K562 treated with DMSO at 1 percent for 24 hours (cell line): Measurements from ENCODE around the gene DHRS7C. TPM values are rescaled to one million over a fixed set of nuclear protein-coding genes. Genes with fewer than 3 reads are reported as not detected.

ENCODE experiments used
- total RNA-seq: library from RNA; unstranded; fragments of 300-600 nt; gene quantifications from 2 replicates; pipeline ENCODE4 v1.2.3, GENCODE V29; 2022; ENCODE audit warnings: low read depth; ENCODE audit not compliant: insufficient read depth

The DHRS7C gene, protein sequence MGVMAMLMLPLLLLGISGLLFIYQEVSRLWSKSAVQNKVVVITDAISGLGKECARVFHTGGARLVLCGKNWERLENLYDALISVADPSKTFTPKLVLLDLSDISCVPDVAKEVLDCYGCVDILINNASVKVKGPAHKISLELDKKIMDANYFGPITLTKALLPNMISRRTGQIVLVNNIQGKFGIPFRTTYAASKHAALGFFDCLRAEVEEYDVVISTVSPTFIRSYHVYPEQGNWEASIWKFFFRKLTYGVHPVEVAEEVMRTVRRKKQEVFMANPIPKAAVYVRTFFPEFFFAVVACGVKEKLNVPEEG
- total RNA-seq = not detected in 2 replicates

DNA sequence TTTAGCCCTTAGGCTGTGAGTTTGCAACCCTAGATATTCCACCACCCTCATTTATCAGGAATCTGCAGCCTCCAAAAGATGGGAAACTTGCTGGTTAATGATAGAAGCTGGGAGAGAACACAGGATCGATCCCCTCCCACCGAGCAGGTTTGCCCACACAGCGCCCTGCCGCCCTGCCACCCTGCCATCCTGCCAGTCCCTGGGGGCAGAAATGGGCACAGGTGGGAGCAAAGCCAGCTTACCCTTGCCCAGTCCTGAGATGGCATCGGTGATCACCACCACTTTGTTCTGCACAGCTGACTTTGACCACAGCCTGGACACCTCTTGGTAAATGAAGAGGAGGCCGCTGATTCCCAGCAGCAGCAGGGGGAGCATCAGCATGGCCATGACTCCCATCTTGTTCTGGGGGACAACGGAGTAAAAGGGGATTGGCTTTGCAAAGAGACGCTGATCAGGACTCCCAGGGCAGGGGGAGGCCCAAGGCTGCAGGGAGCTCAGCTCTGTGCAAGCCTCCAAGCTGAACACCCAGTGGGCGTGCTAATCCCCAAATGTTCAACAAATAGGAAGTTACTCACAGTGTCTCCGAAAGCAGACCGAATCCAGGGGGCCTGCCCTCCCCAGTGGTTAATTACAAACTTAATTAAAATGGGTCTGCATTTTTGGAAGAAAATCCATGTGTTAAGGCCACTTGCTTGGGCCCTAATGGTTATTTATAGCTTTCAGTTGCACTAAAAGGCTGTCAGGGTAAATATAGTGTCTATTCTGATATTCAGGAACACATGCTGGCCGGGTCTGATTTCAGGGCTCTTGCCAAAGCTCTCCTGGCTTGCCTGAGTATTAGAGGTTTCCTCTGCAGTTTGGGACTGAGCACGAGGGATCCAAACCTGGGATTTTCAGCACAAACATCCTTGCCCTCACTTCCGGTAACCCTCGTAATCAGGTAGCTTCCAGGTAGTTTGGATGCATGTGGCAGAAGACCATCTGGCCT is at the start of gene DHRS7C:
Gene DHRS7C (minus strand): TSS at position 704 of the 988 bp plus-strand sequence. CDS start 308 bp downstream, at position 396.

DNA sequence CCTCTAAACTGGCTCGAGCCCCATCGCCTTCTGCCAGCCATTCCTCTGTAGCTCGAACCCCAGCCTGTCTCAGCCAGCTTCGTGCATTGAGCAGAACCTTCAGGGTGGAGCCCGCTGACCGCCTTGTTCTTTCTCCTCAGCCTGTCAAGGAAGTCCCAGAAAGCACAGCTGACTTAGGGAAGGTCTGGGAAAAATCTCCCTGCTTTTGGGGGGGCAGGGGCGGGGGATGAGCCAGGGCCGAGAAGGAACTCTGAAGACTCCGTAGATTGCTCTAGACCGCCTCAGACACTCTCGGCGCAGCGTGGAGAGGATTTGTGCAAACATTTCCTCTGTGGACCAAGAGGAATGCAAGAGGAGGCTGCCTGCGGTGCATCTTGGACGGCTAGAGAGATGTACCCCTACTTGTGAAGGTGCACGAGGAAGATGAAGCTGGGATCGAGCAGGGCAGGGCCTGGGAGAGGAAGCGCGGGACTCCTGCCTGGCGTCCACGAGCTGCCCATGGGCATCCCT is 34.3 kb upstream of the DHRS7C start, which contains the start of gene GLP2R:
Gene GLP2R (plus strand): TSS at position 284 of the 510 bp plus-strand sequence. CDS start 140 bp downstream, at position 424.

DNA sequence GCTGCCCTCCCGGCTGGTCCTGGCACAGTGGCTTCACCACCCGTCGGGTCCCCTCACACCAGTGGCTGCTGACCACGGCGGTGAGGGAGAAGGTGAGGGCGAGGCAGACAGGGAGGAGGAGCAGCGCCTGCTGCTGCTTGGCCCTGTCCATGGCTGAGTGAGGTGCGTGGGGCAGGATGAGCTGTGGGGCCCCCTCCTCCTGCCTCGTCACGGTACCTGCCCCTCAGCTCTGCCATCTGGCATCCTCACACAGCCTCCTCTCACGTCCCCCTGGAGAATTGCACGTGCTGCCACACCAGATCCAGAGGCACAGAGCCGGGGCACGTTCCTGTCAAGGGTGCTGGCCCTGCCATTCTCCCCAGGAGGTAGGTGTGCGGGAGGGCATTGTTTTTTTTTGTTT is 30.5 kb upstream of the DHRS7C start, which contains the start of gene GSG1L2:
Gene GSG1L2 (minus strand): TSS at position 159 of the 400 bp plus-strand sequence. CDS start 8 bp downstream, at position 151.

Other genes starting within 250 kb of the DHRS7C start
- gene STX8, start 215.8 kb downstream of the DHRS7C start, total RNA-seq = 20.1 and 21.1 TPM in 2 replicates
- gene CFAP52, start 214.9 kb downstream of the DHRS7C start, total RNA-seq = not detected in 2 replicates
- 0.14 TPM in 1 of 2 replicates, not detected in the other for gene USP43, start 146.1 kb downstream of the DHRS7C start, total RNA-seq
- gene GSG1L2, start 30.5 kb upstream of the DHRS7C start, total RNA-seq = not detected in 2 replicates
- not detected in 2 replicates for gene GLP2R, start 34.3 kb upstream of the DHRS7C start, total RNA-seq
- gene RCVRN, start 113.7 kb upstream of the DHRS7C start, total RNA-seq = not detected in 2 replicates